GM19324 (cell line): ENCODE measurements around the gene FOXK1.

Experiments used
- ATAC-seq: cut with Tn5 transposase; IDR thresholded peaks from one replicate; pipeline ENCODE4 v1.9.1; 2021; ENCODE audit warnings: mild to moderate bottlenecking, moderate library complexity; ENCODE audit not compliant: unreplicated experiment, low FRiP score

Gene FOXK1

GRCh38 chr7:4809666-4810065 is 127.6 kb downstream of the FOXK1 start:
- no peak for ATAC-seq

GRCh38 chr7:4814433-4814832 is 132.3 kb downstream of the FOXK1 start:
- ATAC-seq: no peak

GRCh38 chr7:4815121-4815520 is 133.0 kb downstream of the FOXK1 start:
- ATAC-seq: no peak

GRCh38 chr7:4815609-4816418 is 133.7 kb downstream of the FOXK1 start:
- ATAC-seq: no peak

GRCh38 chr7:4816419-4817080 is 134.5 kb downstream of the FOXK1 start:
- ATAC-seq: no peak

- ATAC-seq: no peak
Measured at GRCh38 chr7:4817178-4817901, 135.2 kb downstream of the FOXK1 start.

- no peak for ATAC-seq
Measured at GRCh38 chr7:4818000-4818794, 136.1 kb downstream of the FOXK1 start.

GRCh38 chr7:4819560-4820404 is 137.7 kb downstream of the FOXK1 start:
- no peak for ATAC-seq

- ATAC-seq: no peak
Measured at GRCh38 chr7:4820405-4820966, 138.4 kb downstream of the FOXK1 start.
